Right lobe of liver (tissue), 6 donors: Measurements from ENCODE around the gene TERC. TPM values are rescaled to one million over a fixed set of nuclear protein-coding genes. Genes with fewer than 3 reads are reported as not detected.

ENCODE experiments used
- ATAC-seq, 4 donors: fragments of 200-7000 bp; cut with Tn5 transposase; one replicate each; pipeline ENCODE4 v1.9.1; 2020; ENCODE audit warnings: mild to moderate bottlenecking in 4 of 4, moderate library complexity in 4 of 4
- DNase-seq, 3 donors: peaks; one replicate each; pipeline ENCODE4 v3.0.0-alpha.2; 2020
- H3K27ac ChIP-seq, 3 donors: fragments of 200-600 bp; one replicate each; pipeline ENCODE4 v1.8.0; 2022
- H3K27me3 ChIP-seq, 2 donors: fragments of 200-600 bp; one replicate each; pipeline ENCODE4 v1.8.0; 2022
- H3K36me3 ChIP-seq, 4 donors: fragments of 200-600 bp; sonication (generic) in 1 of 4; one replicate each; pipeline versions ENCODE4 v1.5.1 to v1.8.0; 2017 to 2022; ENCODE audit warnings: control low read depth in 1 of 4
- H3K4me1 ChIP-seq, 4 donors: fragments of 200-600 bp; sonication (generic) in 1 of 4; one replicate each; pipeline versions ENCODE4 v1.5.1 to v1.8.0; 2017 to 2022; ENCODE audit warnings: control low read depth in 1 of 4
- H3K4me3 ChIP-seq, 3 donors: fragments of 200-600 bp; one replicate each; pipeline ENCODE4 v1.8.0; 2022
- H3K9me3 ChIP-seq, 4 donors: fragments of 200-600 bp; sonication (generic) in 1 of 4; one replicate each; pipeline versions ENCODE4 v1.5.1 to v1.8.0; 2017 to 2022; ENCODE audit warnings: control low read depth in 1 of 4
- CTCF ChIP-seq, 4 donors: fragments of 200-600 bp in 3 of 4; fragments of 450-650 bp in 1 of 4; IDR thresholded peaks; one replicate each; pipeline versions ENCODE4 v1.5.1 to v1.8.0; 2016 to 2022; ENCODE audit warnings: antibody characterized with exemption in 4 of 4, mild to moderate bottlenecking in 2 of 4
- POLR2A ChIP-seq: fragments of 450-650 bp; IDR thresholded peaks from one replicate; pipeline ENCODE4 v1.6.1; 2017; ENCODE audit warnings: antibody characterized with exemption, mild to moderate bottlenecking
- WGBS: methylation state at CpG from one replicate; pipeline ENCODE4 v1.1.6; 2018; ENCODE audit warnings: low coverage, low lambda C conversion rate; ENCODE audit not compliant: insufficient coverage; ENCODE audit errors: missing lambda C conversion rate; 5-methylcytosine and 5-hydroxymethylcytosine counted together
- intact Hi-C, 2 donors: fragments of 100-400 bp; cut with DNase I; formaldehyde crosslinking; loops; one replicate each; pipeline versions ENCODE4 v1.11.2 to v1.14.1; 2022
- total RNA-seq, 6 experiments: library from RNA; depleted of rRNA in 2 of 6; stranded (reverse); fragments of >200 nt in 2 of 6; fragmentation: NEBNext Ultra II Directional in 3 of 6; extraction: Animal tissue kit (Norgen Biotek cat#: 25700) in 3 of 6; gene quantifications; one replicate each; pipeline versions ENCODE4 v1.1.0 to v1.2.4, GENCODE V29; 2016 to 2023
- donor health status: DM: no; HTN: yes; CAD: no.
- donor health status: DM: no; HTN: no; CAD: no.
- donor health status: DM: no; HTN: no; CAD: no.
- donor health status: DM: no; HTN: yes; CAD: no.
- donor health status: DM: no; HTN: yes; CAD: no.

The TERC gene
- total RNA-seq, 6 experiments from 2014 or later, result 1.5 to 127 (median 119) TPM; not detected in 3

- 58% methylated on average over 5 of the region's 5 CpGs for WGBS
- H3K27ac ChIP-seq, result no peak overlapping the region
Observed at GRCh38 chr3:169758359-169758994, 6.4 kb downstream of the TERC start.

DNA sequence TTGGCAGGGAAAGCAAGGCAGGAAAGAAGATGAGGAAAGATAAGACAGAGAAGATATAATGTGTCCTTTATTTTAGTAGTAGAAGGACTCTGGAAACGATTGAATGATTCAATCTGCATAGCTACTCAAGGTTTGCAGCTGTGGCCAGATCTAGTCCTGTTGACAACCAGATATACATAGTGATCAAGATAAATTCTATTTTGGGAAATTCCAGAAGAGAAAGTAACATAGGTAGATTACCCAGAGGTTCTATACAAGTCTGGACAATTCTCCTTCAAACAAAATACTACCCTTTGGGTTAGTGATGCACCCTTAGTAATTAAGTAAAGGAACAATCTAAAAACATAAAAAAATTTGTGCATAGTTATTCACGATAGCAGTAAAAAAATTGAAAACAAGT lies 9.4 kb downstream of the TERC start:
- WGBS, result 57% methylated on average over 2 of the region's 2 CpGs

More at GRCh38 chr3:169758359-169758994, 6.4 kb downstream of the TERC start:
- Histone ChIP-seq H3K36me3 (no peaks in the 10 kb centered on the region), H3K4me3 (no peak overlapping the region), H3K9me3 (no peaks in the 10 kb centered on the region), H3K4me1 (no peaks in the 10 kb centered on the region), H3K27me3 (no peaks in the 10 kb centered on the region)
- intact Hi-C loops, result no loop called here
- DNase-seq (no peak), ATAC-seq (no peak)
- no peak for TF ChIP-seq POLR2A
- no peak for TF ChIP-seq CTCF (IDR thresholded peaks at IDR 0.05)

GRCh38 chr3:169754711-169755110 lies 10.1 kb downstream of the TERC start:
- H3K4me1 ChIP-seq, result no peaks in the 10 kb centered on the region
- DNase-seq (no peak), ATAC-seq (peak in 1 of 4 donors; percentile 20)
- intact Hi-C loops, result loop anchor here in 1 of 2 donors (5.0 kb wide), 1 partner anchor 208 kb away; no protein-coding TSS in a partner anchor
- no peaks in the 10 kb centered on the region for H3K9me3 ChIP-seq
- no peak overlapping the region for H3K4me3 ChIP-seq
- TF ChIP-seq CTCF (IDR thresholded peaks at IDR 0.05), result no peak
- TF ChIP-seq POLR2A, result no peak
- no peaks in the 10 kb centered on the region for H3K27me3 ChIP-seq
- 57% methylated on average over 3 of the region's 3 CpGs for WGBS
- H3K27ac ChIP-seq, result no peak overlapping the region
- no peaks in the 10 kb centered on the region for H3K36me3 ChIP-seq

More for the DNA sequence above, 9.4 kb downstream of the TERC start:
- Histone ChIP-seq H3K36me3 (no peaks in the 10 kb centered on the region), H3K4me1 (no peaks in the 10 kb centered on the region), H3K27me3 (no peaks in the 10 kb centered on the region), H3K9me3 (no peaks in the 10 kb centered on the region), H3K27ac (no peak overlapping the region), H3K4me3 (no peak overlapping the region)
- intact Hi-C loops, result no loop called here
- ATAC-seq (no peak), DNase-seq (no peak)
- TF ChIP-seq CTCF (IDR thresholded peaks at IDR 0.05) (no peak), POLR2A (no peak)

GRCh38 chr3:169751875-169752274 lies 13.0 kb downstream of the TERC start:
- Histone ChIP-seq H3K27ac (no peak overlapping the region), H3K4me3 (no peak overlapping the region), H3K36me3 (no peaks in the 10 kb centered on the region), H3K27me3 (no peaks in the 10 kb centered on the region), H3K9me3 (no peaks in the 10 kb centered on the region), H3K4me1 (no peaks in the 10 kb centered on the region)
- ATAC-seq (no peak), DNase-seq (no peak)
- 80% methylated on average over 2 of the region's 2 CpGs for WGBS
- TF ChIP-seq CTCF (IDR thresholded peaks at IDR 0.05) (no peak), POLR2A (no peak)
- intact Hi-C loops, result loop anchor here in 1 of 2 donors (5.0 kb wide), 1 partner anchor 210 kb away; no protein-coding TSS in a partner anchor
